Natural killer cell (primary cell): ENCODE data around the gene SMG6. TPM values are rescaled to one million over a fixed set of nuclear protein-coding genes. Genes with fewer than 3 reads are reported as not detected.

Experiments used
- ATAC-seq, 3 donors: fragments of 150-1000 bp in 2 of 3; fragments of 200-7000 bp in 1 of 3; cut with Tn5 transposase; 1 replicate in 1 of 3; 2 replicates in 2 of 3; pipeline ENCODE4 v1.10.0; 2021; ENCODE audit warnings: mild to moderate bottlenecking in 2 of 3, moderate library complexity in 2 of 3
- DNase-seq, 2 donors: peaks; one replicate each; pipeline versions ENCODE4 v3.0.0 to v3.0.0-alpha.2; 2013 to 2021; ENCODE audit warnings: mixed read lengths in 1 of 2
- H3K27ac ChIP-seq: one replicate; pipeline ENCODE4 v1.5.1; 2013; ENCODE audit warnings: mild to moderate bottlenecking, low read length
- H3K27me3 ChIP-seq: one replicate; pipeline ENCODE4 v1.6.1; 2013; ENCODE audit warnings: low read length; ENCODE audit not compliant: control insufficient read depth, insufficient read depth
- H3K36me3 ChIP-seq: one replicate; pipeline ENCODE4 v1.6.1; 2013; ENCODE audit warnings: low read length; ENCODE audit not compliant: control insufficient read depth, insufficient read depth
- H3K4me1 ChIP-seq: one replicate; pipeline ENCODE4 v1.6.1; 2013; ENCODE audit warnings: low read length; ENCODE audit not compliant: control insufficient read depth, insufficient read depth
- H3K4me3 ChIP-seq: one replicate; pipeline ENCODE4 v1.5.1; 2013; ENCODE audit warnings: low read length
- H3K9me3 ChIP-seq: one replicate; pipeline ENCODE4 v1.6.1; 2013; ENCODE audit warnings: low read length; ENCODE audit not compliant: control insufficient read depth, insufficient read depth
- H3K27ac Mint-ChIP-seq, 2 donors: one replicate each; pipeline ENCODE4 v1.8.0; 2022; ENCODE audit warnings: mild to moderate bottlenecking in 2 of 2, mixed read lengths in 2 of 2, moderate library complexity in 1 of 2
- H3K27me3 Mint-ChIP-seq, 2 donors: one replicate each; pipeline ENCODE4 v1.8.0; 2022; ENCODE audit warnings: low read depth in 2 of 2, mixed read lengths in 2 of 2
- H3K36me3 Mint-ChIP-seq: one replicate; pipeline ENCODE4 v1.8.0; 2022; ENCODE audit warnings: mixed read lengths
- H3K4me1 Mint-ChIP-seq, 2 donors: one replicate each; pipeline ENCODE4 v1.8.0; 2022; ENCODE audit warnings: mixed read lengths in 2 of 2
- H3K4me3 Mint-ChIP-seq: one replicate; pipeline ENCODE4 v1.8.0; 2022; ENCODE audit warnings: mild to moderate bottlenecking, moderate library complexity, mixed read lengths
- H3K9me3 Mint-ChIP-seq, 2 donors: one replicate each; pipeline ENCODE4 v1.8.0; 2022; ENCODE audit warnings: mixed read lengths in 2 of 2
- WGBS: methylation state at CpG from one replicate; pipeline ENCODE4 v1.1.7; 2013; ENCODE audit warnings: missing lambda C conversion rate; ENCODE audit not compliant: insufficient coverage; 5-methylcytosine and 5-hydroxymethylcytosine counted together
- intact Hi-C: fragments of 100-400 bp; cut with micrococcal nuclease; formaldehyde crosslinking; loops from one replicate; pipeline ENCODE4 v1.14.2; 2022
- total RNA-seq, 4 donors: library from RNA; stranded (reverse); fragments of 120-200 nt in 1 of 4; gene quantifications; one replicate each; pipeline versions ENCODE4 v1.2.3 to v1.2.4, GENCODE V29; 2013 to 2022
- TF ChIP-seq, protein P1 (sequence below): fragments of 200-600 bp; IDR thresholded peaks from one replicate; pipeline ENCODE4 v1.8.0; 2022; ENCODE audit warnings: antibody characterized with exemption

Gene SMG6
- total RNA-seq, 3 donors from 2014 or later (not counting 1 experiment from before 2014, with no cell fraction given): 41.6 to 49.4 (median 48.2) TPM

DNA sequence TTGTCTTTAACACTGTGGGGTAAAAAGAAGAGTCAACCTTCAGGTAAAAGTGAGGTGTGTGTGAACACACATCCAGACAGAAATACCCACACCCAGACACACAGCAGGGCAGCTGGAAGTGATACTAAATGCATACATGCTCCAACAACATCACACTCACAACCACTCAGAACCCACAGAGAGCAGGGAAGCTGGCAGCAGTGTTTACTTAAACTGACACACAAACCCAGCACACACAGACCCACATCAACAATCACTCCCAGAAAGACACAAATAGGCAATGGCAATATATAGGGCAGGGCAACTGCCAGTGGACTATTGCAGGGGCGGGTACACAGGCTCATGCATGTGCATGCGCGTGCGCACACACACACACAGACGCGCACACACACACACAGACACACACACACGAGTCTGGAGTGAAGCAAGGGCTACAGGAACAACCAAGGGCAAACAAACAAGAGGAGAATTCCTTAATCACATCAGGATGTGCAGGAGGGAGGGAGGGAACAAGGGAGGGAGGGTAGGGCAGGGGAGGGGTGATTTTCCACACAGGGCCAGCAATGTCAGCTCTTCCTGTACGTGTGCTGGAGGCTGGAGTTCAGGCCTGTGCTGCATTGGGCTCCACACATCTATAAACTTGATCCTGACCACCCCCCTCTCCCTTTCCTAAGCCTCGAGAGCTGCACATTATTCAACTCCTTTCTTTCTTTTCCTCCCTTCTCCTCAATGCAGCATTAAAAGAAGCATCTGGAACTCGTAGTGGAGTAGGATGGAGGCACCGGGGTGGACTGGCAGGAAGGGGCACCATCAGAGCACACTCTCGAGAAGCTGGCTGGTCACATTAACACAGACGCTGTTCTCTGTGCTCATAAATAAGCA is 218.6 kb downstream of the SMG6 start:
- Mint-ChIP-seq H3K27me3 (no peaks in the 10 kb centered on the region), H3K27ac (peak overlapping the region; percentile 72 to 88), H3K36me3 (no peaks in the 10 kb centered on the region), H3K4me3 (no peak overlapping the region), H3K9me3 (no peaks in the 10 kb centered on the region), H3K4me1 (peaks cover 73 to 81% of the 10 kb centered on the region in 2 donors)
- DNase-seq (no peak), ATAC-seq (no peak)
- peaks cover 73% of the 10 kb centered on the region for H3K4me1 ChIP-seq
- no peaks in the 10 kb centered on the region for H3K27me3 ChIP-seq
- 90% methylated on average over 12 of the region's 13 CpGs for WGBS
- no peak overlapping the region for H3K27ac ChIP-seq
- no peak overlapping the region for H3K4me3 ChIP-seq
- no peaks in the 10 kb centered on the region for H3K9me3 ChIP-seq
- TF ChIP-seq, protein P1, sequence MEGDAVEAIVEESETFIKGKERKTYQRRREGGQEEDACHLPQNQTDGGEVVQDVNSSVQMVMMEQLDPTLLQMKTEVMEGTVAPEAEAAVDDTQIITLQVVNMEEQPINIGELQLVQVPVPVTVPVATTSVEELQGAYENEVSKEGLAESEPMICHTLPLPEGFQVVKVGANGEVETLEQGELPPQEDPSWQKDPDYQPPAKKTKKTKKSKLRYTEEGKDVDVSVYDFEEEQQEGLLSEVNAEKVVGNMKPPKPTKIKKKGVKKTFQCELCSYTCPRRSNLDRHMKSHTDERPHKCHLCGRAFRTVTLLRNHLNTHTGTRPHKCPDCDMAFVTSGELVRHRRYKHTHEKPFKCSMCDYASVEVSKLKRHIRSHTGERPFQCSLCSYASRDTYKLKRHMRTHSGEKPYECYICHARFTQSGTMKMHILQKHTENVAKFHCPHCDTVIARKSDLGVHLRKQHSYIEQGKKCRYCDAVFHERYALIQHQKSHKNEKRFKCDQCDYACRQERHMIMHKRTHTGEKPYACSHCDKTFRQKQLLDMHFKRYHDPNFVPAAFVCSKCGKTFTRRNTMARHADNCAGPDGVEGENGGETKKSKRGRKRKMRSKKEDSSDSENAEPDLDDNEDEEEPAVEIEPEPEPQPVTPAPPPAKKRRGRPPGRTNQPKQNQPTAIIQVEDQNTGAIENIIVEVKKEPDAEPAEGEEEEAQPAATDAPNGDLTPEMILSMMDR: no peak
- intact Hi-C loops: no loop called here
- H3K36me3 ChIP-seq: peaks cover 25% of the 10 kb centered on the region

DNA sequence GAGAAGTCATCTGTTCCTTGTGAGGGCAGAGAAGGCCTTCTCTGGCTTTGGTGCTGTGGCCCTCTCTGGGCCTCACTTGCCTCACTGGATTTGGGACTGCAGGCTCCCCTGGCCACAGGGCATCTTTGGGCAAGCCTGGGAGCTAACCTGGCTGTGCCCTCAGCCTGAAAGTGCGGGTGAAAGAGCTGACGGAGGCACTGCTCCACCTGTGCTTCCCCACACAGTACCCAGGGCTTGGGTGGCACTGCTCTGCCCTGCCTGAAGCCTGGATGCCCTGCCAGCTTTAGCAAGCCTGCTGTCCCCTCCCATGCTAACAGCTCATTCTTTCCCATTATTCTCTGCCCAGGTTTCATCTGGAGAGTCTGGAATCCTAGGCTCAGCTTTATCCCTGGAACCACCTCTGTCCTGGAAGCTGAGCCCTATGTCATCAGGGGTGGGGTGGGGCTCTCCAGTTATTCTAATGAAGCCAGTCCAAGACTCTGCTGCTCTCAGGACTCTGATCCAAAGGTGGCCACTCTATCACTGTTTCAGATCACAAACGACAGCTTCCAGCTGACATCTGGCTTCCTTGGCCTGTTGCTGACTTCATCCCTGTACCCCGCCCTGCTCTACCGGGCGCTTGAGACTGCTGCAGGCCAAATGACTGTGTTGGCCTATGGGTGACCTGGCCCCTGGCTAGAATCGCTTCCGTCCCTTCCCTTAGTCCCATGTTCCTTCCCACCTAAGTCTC is 219.4 kb downstream of the SMG6 start:
- Mint-ChIP-seq H3K27me3 (no peaks in the 10 kb centered on the region), H3K4me1 (peaks cover 64 to 73% of the 10 kb centered on the region in 2 donors), H3K4me3 (no peak overlapping the region), H3K9me3 (no peaks in the 10 kb centered on the region), H3K27ac (peak overlapping the region; percentile 72 to 88), H3K36me3 (no peaks in the 10 kb centered on the region)
- Histone ChIP-seq H3K4me3 (no peak overlapping the region), H3K27ac (peak overlapping the region; percentile 1), H3K27me3 (no peaks in the 10 kb centered on the region), H3K9me3 (no peaks in the 10 kb centered on the region), H3K36me3 (peaks cover 27% of the 10 kb centered on the region), H3K4me1 (peaks cover 65% of the 10 kb centered on the region)
- intact Hi-C loops: no loop called here
- ATAC-seq: no peak
- 83% methylated on average over 6 of the region's 8 CpGs for WGBS
- no peak for DNase-seq
- TF ChIP-seq, protein P1: no peak

- no peaks in the 10 kb centered on the region for H3K9me3 ChIP-seq
- ATAC-seq: peak; percentile 51 to 69 (median 54)
- peak overlapping the region; percentile 1 for H3K27ac ChIP-seq
- H3K4me1 ChIP-seq: peaks cover 59% of the 10 kb centered on the region
- Mint-ChIP-seq H3K27me3 (no peaks in the 10 kb centered on the region), H3K4me3 (no peak overlapping the region), H3K4me1 (peaks cover 59 to 67% of the 10 kb centered on the region in 2 donors), H3K27ac (peak overlapping the region; percentile 72 to 88), H3K9me3 (no peaks in the 10 kb centered on the region), H3K36me3 (no peaks in the 10 kb centered on the region)
- WGBS: 30% methylated on average over 7 of the region's 7 CpGs
- intact Hi-C loops: no loop called here
- no peaks in the 10 kb centered on the region for H3K27me3 ChIP-seq
- no peak overlapping the region for H3K4me3 ChIP-seq
- TF ChIP-seq, protein P1: no peak
- H3K36me3 ChIP-seq: peaks cover 27% of the 10 kb centered on the region
- DNase-seq: no peak
These were observed 220.0 kb downstream of the SMG6 start for GRCh38 chr17:2083613-2084035.
